HG03520 (cell line): ENCODE measurements around the gene SLC15A5.

ENCODE experiments used
- ATAC-seq: cut with Tn5 transposase; IDR thresholded peaks from one replicate; pipeline ENCODE4 v1.9.1; 2021; ENCODE audit warnings: mild to moderate bottlenecking, moderate library complexity; ENCODE audit not compliant: unreplicated experiment

Gene SLC15A5

GRCh38 chr12:16277585-16277984 is at the start of gene SLC15A5:
Gene SLC15A5 (minus strand): TSS chr12:16277685. CDS start chr12:16277685, 0 bp downstream.
- ATAC-seq, result no peak

- ATAC-seq, result no peak
Observed at GRCh38 chr12:16325426-16325825, 47.9 kb upstream of the SLC15A5 start.

- no peak for ATAC-seq
Observed at GRCh38 chr12:16324772-16325171, 47.3 kb upstream of the SLC15A5 start.

GRCh38 chr12:16324272-16324671 is 46.8 kb upstream of the SLC15A5 start:
- ATAC-seq, result no peak

GRCh38 chr12:16323638-16324037 is 46.2 kb upstream of the SLC15A5 start:
- no peak for ATAC-seq

GRCh38 chr12:16323010-16323409 is 45.5 kb upstream of the SLC15A5 start:
- no peak for ATAC-seq

- ATAC-seq, result no peak
Observed at GRCh38 chr12:16310934-16311333, 33.4 kb upstream of the SLC15A5 start.

- ATAC-seq, result no peak
Observed at GRCh38 chr12:16307856-16308475, 30.5 kb upstream of the SLC15A5 start.

GRCh38 chr12:16303939-16304338 is 26.5 kb upstream of the SLC15A5 start:
- no peak for ATAC-seq

GRCh38 chr12:16300736-16301135 is 23.3 kb upstream of the SLC15A5 start:
- ATAC-seq, result no peak

GRCh38 chr12:16300122-16300521 is 22.6 kb upstream of the SLC15A5 start:
- no peak for ATAC-seq

- no peak for ATAC-seq
Observed at GRCh38 chr12:16299403-16299802, 21.9 kb upstream of the SLC15A5 start.

- no peak for ATAC-seq
Observed at GRCh38 chr12:16297521-16297920, 20.0 kb upstream of the SLC15A5 start.

GRCh38 chr12:16294376-16294956 is 17.0 kb upstream of the SLC15A5 start:
- ATAC-seq, result no peak

- no peak for ATAC-seq
Observed at GRCh38 chr12:16291032-16291431, 13.5 kb upstream of the SLC15A5 start.

GRCh38 chr12:16285586-16285985 is 8.1 kb upstream of the SLC15A5 start:
- ATAC-seq, result no peak

GRCh38 chr12:16282978-16283377 is 5.5 kb upstream of the SLC15A5 start:
- no peak for ATAC-seq

- no peak for ATAC-seq
Observed at GRCh38 chr12:16282081-16282480, 4.6 kb upstream of the SLC15A5 start.

- no peak for ATAC-seq
Observed at GRCh38 chr12:16281157-16281556, 3.7 kb upstream of the SLC15A5 start.

GRCh38 chr12:16272222-16272621 is 5.3 kb downstream of the SLC15A5 start:
- no peak for ATAC-seq

- ATAC-seq, result no peak
Observed at GRCh38 chr12:16271062-16271461, 6.4 kb downstream of the SLC15A5 start.

GRCh38 chr12:16269946-16270345 is 7.5 kb downstream of the SLC15A5 start:
- ATAC-seq, result no peak

GRCh38 chr12:16266085-16266484 is 11.4 kb downstream of the SLC15A5 start:
- ATAC-seq, result no peak
